K562 (cell line): ENCODE data around the gene CCR8. TPM values are rescaled to one million over a fixed set of nuclear protein-coding genes. Genes with fewer than 3 reads are reported as not detected.
A peak's percentile ranks its signal among the peaks of the same experiment; 100 is the strongest.

ENCODE experiments used
- ATAC-seq: fragments of 200-7000 bp; cut with Tn5 transposase; 3 replicates; pipeline ENCODE4 v1.9.1; 2020; ENCODE audit warnings: moderate library complexity
- BruUV-seq: library from RNA; stranded (reverse); fragments of 400-500 nt; replicated peaks from 2 replicates; lab custom pipeline; 2021; lab: Mats Ljungman, UMichigan
- CTCF ChIA-PET: fragments of 300-600 bp; formaldehyde crosslinking; extraction: SDS; loops from one replicate; lab custom pipeline; 2021; ENCODE audit warnings: low intra/inter-chr PET ratio; lab: Yijun Ruan, JAX
- POLR2A ChIA-PET: fragments of 300-600, 350-650 bp; sonication (Branson Sonifier 250); formaldehyde crosslinking; extraction: SDS; loops from one replicate; lab custom pipeline; 2021; ENCODE audit warnings: antibody characterized with exemption, inconsistent platforms; lab: Yijun Ruan, JAX
- DNase-seq, 4 experiments: peaks; one replicate each; pipeline versions ENCODE4 v3.0.0 to v3.0.0-alpha.2; 2011 to 2018; ENCODE audit warnings: low spot score in 3 of 4, mixed read lengths in 3 of 4; ENCODE audit errors: extremely low read depth in 1 of 4
- FAIRE-seq: peaks from 2 replicates; lab custom pipeline; 2011; peaks lifted over from hg19 to GRCh38; lab: Jason Lieb, UNC
- H2AFZ ChIP-seq: 2 replicates; pipeline ENCODE4 v1.6.0; 2011; ENCODE audit warnings: low read depth, low read length, control low read depth, inconsistent platforms
- H3K27ac ChIP-seq: fragments of 200-600 bp; 3 replicates; pipeline ENCODE4 v1.8.0; 2011; ENCODE audit warnings: low read depth, mild to moderate bottlenecking, control low read depth, inconsistent platforms, low read length, moderate library complexity, mixed read lengths; ENCODE audit errors: extremely low read depth
- H3K27me3 ChIP-seq, 2 experiments: fragments of 300-600 bp in 1 of 2; 2 replicates in 1 of 2; 3 replicates in 1 of 2; pipeline versions ENCODE4 v1.6.0 to v1.8.0; 2011; ENCODE audit warnings: inconsistent platforms in 2 of 2, low read length in 2 of 2, mild to moderate bottlenecking in 1 of 2, mixed read lengths in 1 of 2, moderate library complexity in 1 of 2; ENCODE audit not compliant: control insufficient read depth in 2 of 2, insufficient read depth in 2 of 2
- H3K36me3 ChIP-seq: fragments of 300-600 bp; 3 replicates; pipeline ENCODE4 v1.8.0; 2011; ENCODE audit warnings: mild to moderate bottlenecking, low read length, inconsistent platforms; ENCODE audit not compliant: control insufficient read depth, insufficient read depth
- H3K4me1 ChIP-seq, 2 experiments: fragments of 200-600 bp in 1 of 2; replicated peaks in 1 of 2; 2 replicates in 1 of 2; 3 replicates in 1 of 2; pipeline versions ENCODE4 v1.5.1 to v1.8.0; 2011; ENCODE audit warnings: inconsistent platforms in 2 of 2, low read length in 2 of 2, mild to moderate bottlenecking in 1 of 2, mixed read lengths in 1 of 2, moderate library complexity in 1 of 2; ENCODE audit not compliant: control insufficient read depth in 2 of 2, insufficient read depth in 2 of 2
- H3K4me2 ChIP-seq: 2 replicates; pipeline ENCODE4 v1.6.1; 2011; ENCODE audit warnings: low read length, control low read depth, inconsistent platforms, mixed read lengths; ENCODE audit not compliant: insufficient read depth
- H3K4me3 ChIP-seq: fragments of 200-600 bp; sonication (generic), shearing (Covaris generic); 2 replicates; pipeline ENCODE4 v1.5.1; 2016; ENCODE audit warnings: control low read depth, inconsistent platforms
- H3K79me2 ChIP-seq: fragments of 200-600 bp; 3 replicates; pipeline ENCODE4 v1.8.0; 2011; ENCODE audit warnings: low read length, inconsistent platforms; ENCODE audit not compliant: control insufficient read depth, insufficient read depth
- H3K9ac ChIP-seq, 2 experiments: 2 replicates each; pipeline versions ENCODE4 v1.6.0 to v1.6.1; 2011; ENCODE audit warnings: low read depth in 2 of 2, low read length in 2 of 2, control low read depth in 1 of 2, inconsistent platforms in 1 of 2, mild to moderate bottlenecking in 1 of 2, mixed read lengths in 1 of 2; ENCODE audit not compliant: insufficient read depth in 1 of 2
- H3K9me1 ChIP-seq: one replicate; pipeline ENCODE4 v1.6.0; 2011; ENCODE audit warnings: inconsistent platforms, mild to moderate bottlenecking, low read length, moderate library complexity; ENCODE audit not compliant: control insufficient read depth, insufficient read depth
- H3K9me3 ChIP-seq: replicated peaks from 2 replicates; pipeline ENCODE4 v1.5.1; 2011; ENCODE audit warnings: low read depth, low read length, inconsistent platforms; ENCODE audit not compliant: control insufficient read depth, insufficient read depth
- H4K20me1 ChIP-seq: replicated peaks from 2 replicates; pipeline ENCODE4 v1.6.1; 2011; ENCODE audit warnings: low read length, inconsistent platforms, mixed read lengths; ENCODE audit not compliant: control insufficient read depth, insufficient read depth
- CBX3 ChIP-seq, 2 experiments: IDR thresholded peaks; 1 replicate in 1 of 2; 2 replicates in 1 of 2; pipeline ENCODE4 v1.6.1; 2012; ENCODE audit warnings: inconsistent platforms in 2 of 2, low read length in 2 of 2, borderline replicate concordance in 1 of 2, control low read depth in 1 of 2
- DNMT1 ChIP-seq: fragments of 450-650 bp; IDR thresholded peaks from 2 replicates; pipeline ENCODE4 v1.6.1; 2016; ENCODE audit warnings: antibody characterized with exemption, mild to moderate bottlenecking
- EP400 ChIP-seq: fragments of 450-650 bp; IDR thresholded peaks from 2 replicates; pipeline ENCODE4 v1.6.1; 2017; ENCODE audit warnings: antibody characterized with exemption, mild to moderate bottlenecking, moderate library complexity
- FOSL1 ChIP-seq: fragments of 200-800 bp; sonication (Bioruptor generic); conservative IDR thresholded peaks from 2 replicates; pipeline ENCODE4 v1.6.1; 2016; ENCODE audit warnings: missing genetic modification characterization, missing compliant biosample characterization
- JUN ChIP-seq, 2 experiments: sonication (generic) in 1 of 2; formaldehyde crosslinking in 1 of 2; IDR thresholded peaks; 2 replicates each; pipeline versions ENCODE4 v1.6.1 to v1.8.0; 2012 to 2022; ENCODE audit warnings: borderline replicate concordance in 2 of 2, mild to moderate bottlenecking in 2 of 2, improper control_type of control experiment in 1 of 2, low read depth in 1 of 2, low read length in 1 of 2, missing genetic modification reagents in 1 of 2
- WGBS: fragments of 100-300 bp; shearing (Covaris generic); methylation state at CpG from one replicate; pipeline ENCODE4 v1.1.6; 2016; ENCODE audit warnings: low coverage, mixed read lengths; ENCODE audit not compliant: insufficient coverage; ENCODE audit errors: missing lambda C conversion rate; 5-methylcytosine and 5-hydroxymethylcytosine counted together
- in situ Hi-C: fragments of 300-500 bp; cut with MboI; formaldehyde crosslinking; loops from 4 replicates; pipeline ENCODE4 v1.15.0; 2018; ENCODE audit warnings: inconsistent platforms, mixed read lengths
- intact Hi-C: fragments of 100-400 bp; cut with micrococcal nuclease; formaldehyde crosslinking; loops from 2 replicates; pipeline ENCODE4 v1.14.2; 2022
- polyA plus RNA-seq, 8 experiments: library from polyadenylated mRNA; depleted of rRNA in 4 of 8; stranded (reverse) in 5 of 8; unstranded in 3 of 8; fragments of >200 nt; fragmentation: Nextera tagmentation in 2 of 8; fragmentation: Illumina TruSeq in 1 of 8; extraction: Ambion mirVana in 2 of 8; extraction: Trizol in 1 of 8; gene quantifications; 2 replicates each; pipeline versions ENCODE4 v1.2.1 to v1.2.3, GENCODE V29; 2011 to 2014; ENCODE audit warnings: inconsistent platforms in 1 of 8, missing spikeins in 1 of 8
- total RNA-seq, 7 experiments: library from RNA; depleted of rRNA in 6 of 7; stranded (reverse); fragments of >200 nt in 6 of 7; fragmentation: Illumina TruSeq in 2 of 7; extraction: Trizol in 2 of 7; gene quantifications; 2 replicates each; pipeline versions ENCODE4 v1.2.1 to v1.2.3, GENCODE V29; 2011 to 2021; ENCODE audit warnings: low replicate concordance in 1 of 7
- TF ChIP-seq, protein P1 (sequence below): fragments of 450-650 bp; IDR thresholded peaks from 2 replicates; pipeline ENCODE4 v1.7.0; 2016; ENCODE audit warnings: borderline replicate concordance

CCR8 gene
- total and polyA plus RNA-seq, 9 of the 15 experiments (the other 6 are each of a cell fraction or from before 2014, with no cell fraction given), result not detected

DNA sequence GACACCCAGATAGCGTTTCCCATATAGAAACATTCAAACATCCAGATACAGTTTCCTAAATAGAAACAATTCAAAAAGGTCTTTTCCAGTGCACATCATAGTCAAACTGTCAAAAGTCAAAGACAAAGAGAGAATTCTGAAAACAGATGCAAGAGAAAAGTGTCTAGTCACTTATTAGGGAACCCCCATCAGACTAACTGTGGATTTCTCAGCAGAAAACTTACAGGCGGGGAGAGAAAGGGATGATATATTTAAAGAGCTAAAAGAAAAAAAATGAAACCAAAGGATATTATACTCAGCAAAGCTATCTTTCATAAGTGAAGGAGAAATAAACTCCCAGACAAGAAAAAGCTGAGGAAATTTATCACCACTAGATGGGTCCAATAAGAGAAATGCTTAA is 27.3 kb upstream of the CCR8 start:
- ChIA-PET POLR2A (no interaction called here), CTCF (no interaction called here)
- 0 out of 3 replicates have a peak, but pooled peaks of 1 of the 2 experiments have one; percentile 53 for TF ChIP-seq CBX3 (IDR thresholded peaks at IDR 0.05; ENCODE audit: borderline replicate concordance in 1 of 2, low read length in 2 of 2)
- TF ChIP-seq, protein P1, sequence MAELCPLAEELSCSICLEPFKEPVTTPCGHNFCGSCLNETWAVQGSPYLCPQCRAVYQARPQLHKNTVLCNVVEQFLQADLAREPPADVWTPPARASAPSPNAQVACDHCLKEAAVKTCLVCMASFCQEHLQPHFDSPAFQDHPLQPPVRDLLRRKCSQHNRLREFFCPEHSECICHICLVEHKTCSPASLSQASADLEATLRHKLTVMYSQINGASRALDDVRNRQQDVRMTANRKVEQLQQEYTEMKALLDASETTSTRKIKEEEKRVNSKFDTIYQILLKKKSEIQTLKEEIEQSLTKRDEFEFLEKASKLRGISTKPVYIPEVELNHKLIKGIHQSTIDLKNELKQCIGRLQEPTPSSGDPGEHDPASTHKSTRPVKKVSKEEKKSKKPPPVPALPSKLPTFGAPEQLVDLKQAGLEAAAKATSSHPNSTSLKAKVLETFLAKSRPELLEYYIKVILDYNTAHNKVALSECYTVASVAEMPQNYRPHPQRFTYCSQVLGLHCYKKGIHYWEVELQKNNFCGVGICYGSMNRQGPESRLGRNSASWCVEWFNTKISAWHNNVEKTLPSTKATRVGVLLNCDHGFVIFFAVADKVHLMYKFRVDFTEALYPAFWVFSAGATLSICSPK, result no peak
- TF ChIP-seq DNMT1, result no peak
- no peak for TF ChIP-seq JUN (IDR thresholded peaks at IDR 0.05; ENCODE audit: borderline replicate concordance, low read depth, low read length)
- TF ChIP-seq JUN (CRISPR knock-in tag; IDR thresholded peaks at IDR 0.05; ENCODE audit: borderline replicate concordance), result no peak
- TF ChIP-seq EP400, result no peak
- no peak for TF ChIP-seq FOSL1
- no peaks in the 10 kb centered on the region for H3K4me1 ChIP-seq
- no peak for ATAC-seq
- peaks cover 3% of the 10 kb centered on the region; the same call in 1 of the 2 replicates for H3K9me3 ChIP-seq
- 0 out of 5 replicates have a peak, but pooled peaks cover 0 to 5% of the 10 kb centered on the region in 2 experiments for H3K27me3 ChIP-seq
- 3% methylated on average over 2 of the region's 2 CpGs for whole genome bisulfite sequencing
- in situ Hi-C loops, result no loop called here
- BruUV-seq, result no TSS peak
- FAIRE-seq, result no peak
- no peaks in the 10 kb centered on the region for H4K20me1 ChIP-seq
- H3K4me3 ChIP-seq, result no peak overlapping the region
- no peaks in the 10 kb centered on the region for H3K9me1 ChIP-seq
- no peaks in the 10 kb centered on the region for H3K36me3 ChIP-seq
- DNase-seq, result no peak
- intact Hi-C loops, result no loop called here
- no peak overlapping the region for H3K4me2 ChIP-seq
- H3K79me2 ChIP-seq, result no peaks in the 10 kb centered on the region
- no peak overlapping the region for H3K27ac ChIP-seq
- no peak overlapping the region for H2AFZ ChIP-seq
- no peak overlapping the region for H3K9ac ChIP-seq
